NCI-H2227 treated with DMSO at 0.1 percent for 48 hours (cell line): Measurements from ENCODE around the gene KLHL25.

Experiments used
- DNase-seq: peaks from one replicate; lab custom pipeline; 2025; lab: John Stamatoyannopoulos, UW

KLHL25 gene

DNA sequence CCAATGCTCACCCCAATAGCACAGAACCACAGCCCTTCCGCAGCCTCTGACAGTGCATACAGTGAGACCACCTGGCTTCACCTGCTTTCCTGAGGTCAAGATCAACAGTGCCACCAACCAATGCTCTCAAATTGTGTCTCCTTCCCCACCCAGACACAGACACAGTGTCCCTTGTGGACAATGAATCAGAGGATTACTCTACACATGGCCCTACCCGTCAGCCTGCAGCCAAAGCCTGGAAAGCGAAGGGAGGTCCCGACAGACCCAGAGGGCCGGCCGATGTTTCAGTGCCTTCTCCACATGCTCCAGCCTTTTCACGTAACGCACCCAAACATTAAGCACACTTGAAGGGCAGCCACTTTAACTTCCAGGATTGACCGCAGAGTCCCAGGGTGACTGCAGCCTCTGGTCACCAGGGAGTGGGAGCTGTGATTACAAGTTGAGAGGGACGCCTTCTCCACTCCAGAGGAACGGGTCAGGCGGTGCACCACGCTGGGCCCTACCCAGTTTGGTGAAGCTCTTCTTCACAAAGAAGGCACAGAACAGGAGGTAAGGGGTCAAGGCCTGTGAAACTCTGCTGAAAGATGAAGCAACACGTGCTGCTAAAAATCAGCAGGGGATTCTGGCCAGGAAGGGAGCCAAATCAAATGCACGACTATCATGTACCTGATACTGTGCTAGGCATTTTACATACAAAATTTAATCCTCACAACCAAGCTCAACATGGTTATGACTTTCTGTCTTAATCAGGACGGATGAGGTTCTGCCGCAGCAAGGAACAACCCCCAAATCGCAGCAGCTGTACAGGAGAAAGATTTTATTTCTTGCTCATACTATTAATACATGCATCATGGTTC, 17.2 kb downstream of the KLHL25 start:
- no peak for DNase-seq

DNA sequence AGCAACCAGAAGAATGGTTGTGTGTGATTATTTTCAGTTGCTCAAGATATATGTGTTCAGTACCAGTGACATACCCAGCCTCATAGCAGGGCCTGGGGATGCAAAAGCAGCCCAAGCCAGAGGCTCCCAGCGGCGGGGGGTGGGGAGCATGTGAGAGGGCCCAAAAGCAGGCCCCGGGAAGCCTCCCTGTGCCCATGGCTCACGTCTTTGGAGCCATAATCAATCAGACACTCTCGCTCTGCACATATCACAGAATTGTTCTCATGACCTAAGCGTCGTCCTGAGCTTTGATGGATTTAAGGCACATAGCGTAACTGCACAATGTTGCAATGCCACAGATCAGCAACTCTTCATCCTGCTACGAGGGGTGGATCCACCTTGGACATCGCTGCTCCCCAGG, 20.8 kb downstream of the KLHL25 start:
- DNase-seq: no peak

GRCh38 chr15:85773249-85773648, 21.5 kb downstream of the KLHL25 start:
- no peak for DNase-seq

DNA sequence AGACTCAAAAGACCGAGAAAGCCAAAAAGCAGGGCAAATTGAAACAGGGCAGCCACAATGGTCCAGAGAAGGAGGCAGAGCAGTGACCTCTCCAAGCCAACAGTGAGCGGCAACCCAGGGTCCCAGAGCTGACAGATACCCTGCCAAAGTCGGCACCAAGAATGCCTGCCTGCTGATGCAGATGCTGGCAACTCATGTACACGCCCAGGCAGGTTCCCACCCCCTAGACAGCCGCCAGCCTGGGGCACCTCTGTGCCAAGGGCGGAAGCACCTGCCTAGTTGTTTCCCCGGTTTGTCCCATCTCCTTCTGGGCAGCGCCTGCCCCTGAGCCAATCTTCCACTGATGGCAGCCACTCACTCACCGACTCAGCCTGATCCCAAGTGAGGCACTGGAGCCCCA, 22.1 kb downstream of the KLHL25 start:
- DNase-seq: no peak

- no peak for DNase-seq
These were observed 22.8 kb downstream of the KLHL25 start for GRCh38 chr15:85771781-85772445.

GRCh38 chr15:85771271-85771670, 23.5 kb downstream of the KLHL25 start:
- DNase-seq: no peak

DNA sequence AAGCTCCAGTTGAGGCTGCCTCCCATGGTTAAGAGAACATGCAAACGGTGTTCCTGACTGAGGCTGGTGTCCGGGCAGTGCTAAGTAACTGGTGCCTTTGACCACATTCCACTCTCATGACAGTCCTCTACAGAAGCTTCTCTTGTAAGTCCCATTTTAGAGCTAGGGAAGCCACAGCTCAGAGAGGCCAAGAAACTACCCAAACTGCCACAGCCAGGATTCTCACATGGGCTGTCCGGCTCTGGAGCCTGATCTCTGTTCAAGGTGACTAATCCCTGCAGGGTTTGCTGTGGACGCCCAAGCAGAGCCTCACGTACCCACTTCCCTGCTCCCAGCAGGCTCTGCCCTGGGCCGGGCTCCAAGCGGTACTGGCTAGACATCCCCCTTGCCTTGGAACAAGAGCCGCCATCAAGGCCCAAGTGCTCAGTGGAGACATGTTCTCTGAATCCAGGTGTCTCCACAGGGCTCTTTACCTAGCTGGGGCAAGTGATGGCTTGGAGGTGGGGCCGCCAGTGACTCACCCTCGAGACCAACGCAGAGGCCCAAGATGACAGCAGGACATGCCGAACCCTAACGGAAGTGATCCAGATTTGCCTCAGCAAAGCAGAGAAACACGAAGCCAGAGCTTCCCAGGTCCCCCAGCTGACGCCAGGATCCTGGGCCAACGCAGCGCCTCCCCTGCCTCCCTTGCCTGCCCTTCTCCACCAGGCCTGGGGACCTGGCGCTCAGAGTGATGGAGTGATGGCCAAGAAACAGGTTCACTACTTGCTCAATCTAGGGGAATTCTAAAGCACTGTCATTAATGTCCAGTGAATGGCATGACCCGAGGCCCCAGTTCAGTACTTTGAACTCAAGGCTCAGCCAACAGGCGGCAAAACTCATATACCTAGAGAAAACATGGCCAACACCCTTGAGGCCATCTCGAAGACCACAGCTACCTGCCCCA, 24.4 kb downstream of the KLHL25 start:
- no peak for DNase-seq

DNA sequence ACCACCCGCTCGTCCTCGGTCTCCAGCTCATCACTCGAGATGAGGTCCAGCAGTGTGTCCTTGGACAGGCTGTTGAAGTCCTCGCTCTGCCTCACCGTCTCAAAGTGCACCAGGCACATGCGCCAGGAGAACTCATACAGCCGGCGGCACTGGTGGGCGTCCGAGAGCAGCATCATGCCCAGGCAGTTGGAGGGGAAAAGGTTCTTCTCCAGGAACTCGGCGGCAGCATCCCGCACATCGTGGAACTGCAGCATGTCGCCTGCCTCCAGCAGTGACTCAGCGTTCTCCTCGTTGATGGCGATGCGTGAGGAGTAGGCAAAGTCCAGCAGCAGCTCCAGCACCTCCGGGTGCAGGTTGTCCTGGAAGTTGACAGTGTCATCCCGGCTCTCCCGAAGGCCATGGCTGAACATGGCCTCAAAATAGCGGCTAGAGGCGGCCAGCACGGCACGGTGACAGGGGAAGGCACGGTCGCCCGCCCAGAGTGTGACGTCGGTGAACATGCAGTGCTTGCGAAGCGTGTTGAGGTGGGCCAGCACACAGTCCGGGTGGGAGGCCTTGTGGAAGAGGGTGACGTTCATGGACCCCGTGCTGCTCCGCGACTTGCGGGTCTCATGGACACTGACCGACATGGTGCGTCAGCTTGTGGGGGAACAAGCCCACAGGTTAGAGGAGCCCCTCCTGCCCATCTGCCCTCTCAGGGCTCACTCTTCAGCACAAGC, 25.4 kb downstream of the KLHL25 start:
- no peak for DNase-seq

DNA sequence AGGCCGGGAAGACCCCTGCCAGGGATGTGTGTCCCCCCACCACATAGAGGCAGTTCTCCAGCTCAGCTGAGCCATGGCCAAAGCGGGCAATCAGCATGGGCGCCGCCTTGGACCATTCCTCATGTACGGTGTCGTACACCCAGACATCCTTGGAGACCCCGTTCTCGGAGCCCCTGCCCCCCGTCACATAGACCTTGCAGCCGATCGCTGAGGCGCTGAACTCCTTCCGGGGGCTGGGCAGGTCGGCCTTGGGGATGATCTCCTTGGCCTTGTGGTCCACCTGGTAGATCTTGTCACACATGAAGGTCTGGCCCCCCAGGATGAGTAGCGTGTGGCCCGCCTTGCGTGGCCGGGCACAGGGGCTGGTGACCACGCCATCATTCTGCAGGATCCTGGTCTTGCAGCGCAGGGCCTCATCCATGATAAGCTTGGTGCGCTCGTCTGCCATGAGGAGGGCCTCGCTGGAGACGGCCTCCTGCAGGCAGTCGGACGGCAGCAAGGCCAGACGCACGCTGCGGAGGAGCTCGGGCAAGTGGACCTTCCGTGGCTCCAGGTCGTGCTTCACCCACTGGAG, 26.0 kb downstream of the KLHL25 start:
- no peak for DNase-seq

- DNase-seq: no peak
These were observed 26.8 kb downstream of the KLHL25 start for GRCh38 chr15:85767785-85768529.

DNA sequence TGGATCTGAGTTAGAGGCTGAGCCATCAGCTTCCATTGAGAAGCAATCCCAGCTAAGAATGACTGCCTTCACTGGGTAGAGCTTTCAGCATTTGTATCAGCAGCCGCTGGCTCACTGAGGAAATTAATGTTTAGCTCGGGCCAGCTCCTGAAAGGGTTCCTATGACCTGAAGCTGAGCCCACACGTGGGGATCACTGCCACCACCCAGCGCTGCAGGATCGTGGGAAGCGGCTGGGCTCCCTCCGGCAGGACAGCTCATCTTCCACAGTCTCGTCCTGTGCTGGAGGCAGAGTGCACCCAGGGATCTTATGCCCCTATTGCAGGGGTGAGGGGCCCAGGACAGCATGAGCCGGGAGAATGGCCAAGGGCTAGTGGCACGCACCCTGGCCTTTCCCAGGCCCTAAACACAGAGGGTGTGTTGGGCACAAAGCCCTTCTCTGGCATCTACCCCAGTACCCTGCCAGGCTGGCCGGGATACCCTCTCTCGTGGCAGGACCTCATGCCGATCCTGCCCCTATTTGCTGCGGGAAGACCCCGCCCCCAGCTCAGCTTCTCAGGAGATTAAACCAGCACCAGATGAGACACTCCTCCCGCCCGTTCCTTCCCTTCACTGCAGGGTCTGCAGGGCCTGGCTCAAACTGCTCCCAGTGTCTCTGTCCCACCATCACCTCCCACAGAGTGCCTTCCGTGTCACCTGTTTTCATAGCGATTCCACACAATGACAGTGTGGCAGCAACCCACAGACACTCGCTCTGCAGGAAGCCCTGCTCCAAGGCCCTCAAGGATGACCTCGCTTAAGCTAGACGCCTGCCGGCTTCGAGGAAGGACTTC, 28.5 kb downstream of the KLHL25 start:
- DNase-seq: no peak

- no peak for DNase-seq
These were observed 30.0 kb downstream of the KLHL25 start for GRCh38 chr15:85764649-85765277.

DNA sequence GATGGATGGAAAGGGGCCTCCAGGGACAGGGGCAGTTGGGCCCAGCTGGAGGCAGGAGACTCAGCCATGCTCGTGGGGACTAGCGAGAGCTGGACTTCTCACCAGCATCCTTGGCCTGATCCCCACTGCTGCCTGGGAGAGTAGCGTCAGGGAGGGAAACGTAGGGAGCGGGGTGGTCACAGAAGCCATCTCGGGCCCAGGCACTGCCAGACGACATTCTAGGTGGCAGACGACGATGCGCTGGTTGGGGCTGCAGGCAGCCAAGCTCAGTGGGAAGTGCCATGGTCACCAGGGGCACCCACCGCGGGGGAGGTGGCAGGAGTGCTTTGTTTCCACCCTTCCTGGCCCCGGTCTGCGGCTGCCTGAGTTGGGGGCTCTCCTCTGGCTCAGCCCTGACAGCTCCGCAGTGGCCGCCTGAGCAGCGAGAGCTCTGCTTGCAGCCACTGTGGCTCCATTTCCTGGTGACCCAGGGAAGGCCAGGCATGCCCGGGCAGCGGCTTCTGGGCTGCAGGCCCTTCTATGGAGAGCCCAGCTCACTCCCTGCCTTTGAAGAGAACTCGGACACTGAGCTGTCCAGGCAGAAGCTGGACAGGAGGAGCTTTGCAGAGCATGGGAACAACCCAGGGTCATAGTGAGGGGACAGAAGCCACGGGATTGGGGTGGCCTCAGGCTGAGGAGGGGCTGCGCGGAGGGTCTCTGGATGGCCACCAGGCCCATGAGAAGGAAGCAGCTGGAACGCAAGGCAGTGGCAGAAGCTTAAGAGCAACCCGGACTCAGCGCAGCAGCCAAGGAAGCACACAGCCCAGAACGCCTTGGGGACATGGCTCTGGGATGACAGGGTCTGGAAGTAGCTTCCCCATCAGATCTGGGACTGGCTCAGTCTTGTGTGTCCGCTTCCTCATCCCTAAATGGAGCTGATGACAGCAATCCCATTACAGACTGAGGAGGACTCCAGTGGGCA, 30.8 kb downstream of the KLHL25 start:
- DNase-seq: no peak

DNA sequence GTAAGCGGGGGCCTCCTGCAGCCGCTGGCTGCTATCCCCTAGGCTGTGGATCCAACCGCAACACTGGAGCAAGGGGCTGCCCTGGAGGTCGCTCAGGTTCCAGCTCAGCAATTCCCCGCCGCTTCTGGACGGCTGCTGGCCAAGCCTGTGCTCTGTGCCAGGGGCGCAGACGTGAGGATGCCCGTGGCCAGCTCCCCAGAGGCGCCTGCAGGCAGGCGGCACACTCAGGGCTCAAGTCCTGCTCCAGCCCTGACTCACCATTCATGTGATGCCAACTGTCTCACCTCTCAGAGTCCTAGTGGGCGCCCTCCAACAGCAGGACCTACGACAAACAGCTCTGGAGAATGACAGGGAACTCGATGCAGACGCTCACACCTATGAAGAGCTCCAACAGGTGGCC, 31.6 kb downstream of the KLHL25 start:
- DNase-seq: no peak

DNA sequence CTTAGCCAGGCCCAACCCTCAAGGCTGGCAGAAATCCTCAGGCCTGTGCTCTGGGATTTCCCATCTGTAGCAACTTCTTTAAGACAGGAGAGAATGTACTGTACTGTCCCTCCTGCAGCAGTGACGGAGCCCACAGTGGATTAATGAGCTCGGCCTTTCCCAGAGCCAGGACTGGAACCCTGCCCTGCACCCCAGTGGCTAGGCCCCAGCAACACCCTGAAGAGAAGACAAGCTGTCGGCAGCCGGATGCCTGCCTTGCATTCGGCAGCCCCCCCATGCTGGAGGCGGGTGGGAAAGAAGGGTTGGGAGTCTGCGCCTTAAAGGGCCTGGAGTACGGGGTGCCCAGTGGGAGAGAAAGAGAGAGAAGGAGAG, 32.0 kb downstream of the KLHL25 start:
- DNase-seq: no peak

DNA sequence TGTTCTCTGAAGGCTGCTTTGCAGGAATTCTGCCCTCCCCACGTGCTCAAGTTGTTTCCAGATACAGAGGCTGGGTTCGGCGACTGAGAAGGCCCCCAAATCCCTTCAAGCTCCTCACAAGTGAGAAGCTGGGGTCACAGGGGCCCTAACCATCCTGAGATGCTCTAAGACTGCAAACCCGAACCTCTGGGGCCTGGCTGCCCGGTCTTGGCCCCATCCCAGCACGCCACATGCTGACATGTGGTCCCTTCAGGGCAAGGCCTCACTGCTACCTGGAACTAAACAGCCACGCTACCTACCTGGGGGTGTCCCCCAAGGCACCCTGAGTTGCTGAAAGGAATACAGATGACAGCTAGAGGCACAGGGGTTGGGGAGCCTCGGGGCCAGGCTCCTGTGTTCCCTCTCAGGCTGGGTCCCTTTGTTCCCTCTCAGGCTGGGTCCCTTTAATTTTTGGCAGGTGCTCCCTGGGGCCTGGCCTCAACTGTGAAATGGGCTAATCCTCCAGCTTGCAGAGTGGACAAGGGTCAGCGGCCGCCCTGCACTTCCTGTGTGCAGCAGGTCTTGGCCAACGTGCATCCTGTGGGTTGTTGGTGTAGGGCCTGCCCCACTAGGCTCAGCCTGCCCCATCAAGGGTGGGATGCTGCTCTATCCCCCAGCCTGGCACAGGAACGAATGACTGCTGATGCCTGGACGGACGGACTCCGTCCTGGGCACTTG, 32.5 kb downstream of the KLHL25 start:
- DNase-seq: no peak

DNA sequence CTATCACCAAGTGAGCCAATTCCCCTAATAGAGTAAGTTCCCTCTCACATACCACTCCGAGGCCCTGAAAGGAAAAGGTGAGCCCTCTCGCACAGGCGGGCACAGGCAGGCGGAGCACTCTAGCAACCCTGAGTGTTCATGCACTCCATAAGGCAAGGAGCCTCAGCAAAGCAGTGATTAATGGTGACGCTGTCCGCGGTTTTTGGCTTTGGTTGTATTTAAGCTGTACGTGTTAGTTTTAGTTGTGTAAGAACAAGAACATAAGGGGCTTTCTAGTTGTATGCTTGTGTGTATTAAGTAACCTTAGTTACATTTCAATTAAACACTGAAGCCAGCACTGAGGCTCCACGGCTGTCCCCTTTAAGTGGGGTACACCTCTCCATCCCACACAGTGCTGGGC, 33.1 kb downstream of the KLHL25 start:
- no peak for DNase-seq
